HG03520 (cell line): ENCODE results near the gene WDR45B.

Source experiments
- ATAC-seq: cut with Tn5 transposase; IDR thresholded peaks from one replicate; pipeline ENCODE4 v1.9.1; 2021; ENCODE audit warnings: mild to moderate bottlenecking, moderate library complexity; ENCODE audit not compliant: unreplicated experiment

The WDR45B gene

GRCh38 chr17:82633343-82633742 lies 14.9 kb downstream of the WDR45B start:
- ATAC-seq: no peak

- no peak for ATAC-seq
Observed at GRCh38 chr17:82632451-82632850, 15.8 kb downstream of the WDR45B start.

GRCh38 chr17:82631544-82631943 lies 16.7 kb downstream of the WDR45B start:
- ATAC-seq: no peak

- ATAC-seq: no peak
Observed at GRCh38 chr17:82630212-82630611, 18.0 kb downstream of the WDR45B start.

GRCh38 chr17:82629748-82630147 lies 18.5 kb downstream of the WDR45B start:
- ATAC-seq: no peak

GRCh38 chr17:82627405-82627804 lies 20.8 kb downstream of the WDR45B start:
- no peak for ATAC-seq

- no peak for ATAC-seq
Observed at GRCh38 chr17:82623707-82624106, 24.5 kb downstream of the WDR45B start.

GRCh38 chr17:82619641-82620040 lies 28.6 kb downstream of the WDR45B start:
- no peak for ATAC-seq

GRCh38 chr17:82619211-82619610 lies 29.0 kb downstream of the WDR45B start:
- no peak for ATAC-seq

- ATAC-seq: no peak
Observed at GRCh38 chr17:82616021-82616711, 32.1 kb downstream of the WDR45B start.

GRCh38 chr17:82615084-82616020 lies 32.9 kb downstream of the WDR45B start:
- no peak for ATAC-seq

GRCh38 chr17:82614095-82614631 lies 34.1 kb downstream of the WDR45B start:
- no peak for ATAC-seq

- no peak for ATAC-seq
Observed at GRCh38 chr17:82613283-82614094, 34.8 kb downstream of the WDR45B start.

- ATAC-seq: no peak
Observed at GRCh38 chr17:82611140-82612058, 36.8 kb downstream of the WDR45B start.

GRCh38 chr17:82609655-82610054 lies 38.6 kb downstream of the WDR45B start:
- no peak for ATAC-seq

- no peak for ATAC-seq
Observed at GRCh38 chr17:82608816-82609215, 39.4 kb downstream of the WDR45B start.

GRCh38 chr17:82605939-82606600 lies 42.2 kb downstream of the WDR45B start:
- ATAC-seq: no peak

- ATAC-seq: no peak
Observed at GRCh38 chr17:82604532-82604931, 43.7 kb downstream of the WDR45B start.

GRCh38 chr17:82603981-82604448 lies 44.2 kb downstream of the WDR45B start:
- ATAC-seq: no peak
